Measurements from ENCODE around the gene UQCR11.

DNA sequence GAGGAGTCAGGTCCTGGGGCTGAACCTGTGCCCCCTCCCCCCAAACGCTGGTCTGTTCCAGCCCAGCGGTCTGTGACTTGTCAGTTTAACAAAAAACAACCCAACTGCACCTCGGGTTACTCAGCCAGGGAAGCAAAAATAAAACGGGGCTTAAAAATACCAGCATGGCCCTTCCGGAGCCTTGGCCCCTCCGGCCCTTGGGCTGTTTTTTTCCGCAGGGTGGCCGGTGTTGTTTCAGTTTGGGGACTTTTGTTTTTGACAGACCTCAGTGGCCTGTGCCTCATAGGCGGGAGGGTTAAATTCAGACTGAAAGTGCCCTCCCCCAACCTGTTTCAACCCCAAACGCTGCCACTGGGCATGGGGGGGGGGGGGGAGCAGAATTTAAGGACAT, 43.2 kb upstream of the UQCR11 start:
- TF ChIP-seq EP300 (IDR thresholded peaks at IDR 0.05; ENCODE audit: borderline replicate concordance in 1 of 2, low read depth in 2 of 2, low read length in 2 of 2), result no peak
- TF ChIP-seq, protein P1, sequence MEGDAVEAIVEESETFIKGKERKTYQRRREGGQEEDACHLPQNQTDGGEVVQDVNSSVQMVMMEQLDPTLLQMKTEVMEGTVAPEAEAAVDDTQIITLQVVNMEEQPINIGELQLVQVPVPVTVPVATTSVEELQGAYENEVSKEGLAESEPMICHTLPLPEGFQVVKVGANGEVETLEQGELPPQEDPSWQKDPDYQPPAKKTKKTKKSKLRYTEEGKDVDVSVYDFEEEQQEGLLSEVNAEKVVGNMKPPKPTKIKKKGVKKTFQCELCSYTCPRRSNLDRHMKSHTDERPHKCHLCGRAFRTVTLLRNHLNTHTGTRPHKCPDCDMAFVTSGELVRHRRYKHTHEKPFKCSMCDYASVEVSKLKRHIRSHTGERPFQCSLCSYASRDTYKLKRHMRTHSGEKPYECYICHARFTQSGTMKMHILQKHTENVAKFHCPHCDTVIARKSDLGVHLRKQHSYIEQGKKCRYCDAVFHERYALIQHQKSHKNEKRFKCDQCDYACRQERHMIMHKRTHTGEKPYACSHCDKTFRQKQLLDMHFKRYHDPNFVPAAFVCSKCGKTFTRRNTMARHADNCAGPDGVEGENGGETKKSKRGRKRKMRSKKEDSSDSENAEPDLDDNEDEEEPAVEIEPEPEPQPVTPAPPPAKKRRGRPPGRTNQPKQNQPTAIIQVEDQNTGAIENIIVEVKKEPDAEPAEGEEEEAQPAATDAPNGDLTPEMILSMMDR (IDR thresholded peaks at IDR 0.05; ENCODE audit: control extremely low read depth in 1 of 3, insufficient read depth in 1 of 3, low read depth in 1 of 3, low read length in 3 of 3), result no peak
- no peak for TF ChIP-seq BRCA1 (IDR thresholded peaks at IDR 0.05; ENCODE audit: low read depth, low read length)
- no peak for TF ChIP-seq YY1 (IDR thresholded peaks at IDR 0.05; ENCODE audit: low read depth, low read length)
- no peak for TF ChIP-seq JUND (IDR thresholded peaks at IDR 0.05; ENCODE audit: low read length)
- TF ChIP-seq POLR2AphosphoS5 (IDR thresholded peaks at IDR 0.05; ENCODE audit: low read depth, low read length), result no peak
